Right atrium auricular region (tissue), 2 donors: ENCODE data around the gene PCDH20. TPM values are rescaled to one million over a fixed set of nuclear protein-coding genes. Genes with fewer than 3 reads are reported as not detected.

Experiments used
- DNase-seq: peaks from one replicate; pipeline ENCODE4 v3.0.0-alpha.2; 2019; ENCODE audit warnings: low spot score
- H3K27ac ChIP-seq, 2 donors: fragments of 200-600 bp; sonication (generic); 1 replicate in 1 of 2; 2 replicates in 1 of 2; pipeline ENCODE4 v1.5.1; 2016 to 2019
- H3K27me3 ChIP-seq, 2 donors: fragments of 200-600 bp; sonication (generic); one replicate each; pipeline versions ENCODE4 v1.5.1 to v1.6.0; 2017 to 2019
- H3K36me3 ChIP-seq: fragments of 200-600 bp; sonication (generic); one replicate; pipeline ENCODE4 v1.5.1; 2016
- H3K4me1 ChIP-seq, 2 donors: fragments of 200-600 bp; sonication (generic); one replicate each; pipeline versions ENCODE4 v1.5.1 to v1.6.0; 2017 to 2019
- H3K4me3 ChIP-seq, 2 donors: fragments of 200-600 bp; sonication (generic); 1 replicate in 1 of 2; 2 replicates in 1 of 2; pipeline ENCODE4 v1.5.1; 2017 to 2019; ENCODE audit warnings: mild to moderate bottlenecking in 1 of 2, moderate library complexity in 1 of 2
- H3K9me3 ChIP-seq, 2 donors: fragments of 200-600 bp; sonication (generic); one replicate each; pipeline ENCODE4 v1.5.1; 2019
- CTCF ChIP-seq, 2 donors: fragments of 200-600 bp; sonication (generic); IDR thresholded peaks; one replicate each; pipeline ENCODE4 v1.5.1; 2019; ENCODE audit warnings: antibody characterized with exemption in 2 of 2
- total RNA-seq, 2 donors: library from RNA; depleted of rRNA; stranded (reverse); fragments of >200 nt; gene quantifications; one replicate each; pipeline ENCODE4 v1.1.0, GENCODE V29; 2016

Gene PCDH20
- total RNA-seq, 2 donors from 2014 or later = 6.4 to 50.7 TPM

- H3K9me3 ChIP-seq = no peaks in the 10 kb centered on the region
- H3K4me1 ChIP-seq = peaks cover 0 to 10% of the 10 kb centered on the region in 2 donors
- H3K27ac ChIP-seq = peak overlapping the region in 1 of 2 donors; percentile 28
- no peak for TF ChIP-seq CTCF (IDR thresholded peaks at IDR 0.05)
- peaks cover 3% of the 10 kb centered on the region for H3K36me3 ChIP-seq
- no peaks in the 10 kb centered on the region for H3K27me3 ChIP-seq
- no peak for DNase-seq
- H3K4me3 ChIP-seq = peak overlapping the region in 1 of 2 donors; percentile 5
These were observed 5.4 kb downstream of the PCDH20 start for GRCh38 chr13:61410266-61410665.

GRCh38 chr13:61408571-61408970 is 7.1 kb downstream of the PCDH20 start:
- DNase-seq = no peak
- no peaks in the 10 kb centered on the region for H3K27me3 ChIP-seq
- no peak overlapping the region for H3K4me3 ChIP-seq
- no peak overlapping the region for H3K27ac ChIP-seq
- H3K36me3 ChIP-seq = peaks cover 3% of the 10 kb centered on the region
- no peaks in the 10 kb centered on the region for H3K9me3 ChIP-seq
- no peak for TF ChIP-seq CTCF (IDR thresholded peaks at IDR 0.05)
- peaks cover 0 to 5% of the 10 kb centered on the region in 2 donors for H3K4me1 ChIP-seq

GRCh38 chr13:61406275-61406674 is 9.4 kb downstream of the PCDH20 start:
- Histone ChIP-seq H3K4me1 (no peaks in the 10 kb centered on the region), H3K9me3 (no peaks in the 10 kb centered on the region), H3K4me3 (no peak overlapping the region), H3K27me3 (no peaks in the 10 kb centered on the region), H3K27ac (peak overlapping the region in 1 of 2 donors; percentile 50), H3K36me3 (peaks cover 2% of the 10 kb centered on the region)
- no peak for DNase-seq
- TF ChIP-seq CTCF (IDR thresholded peaks at IDR 0.05) = no peak

- Histone ChIP-seq H3K36me3 (no peaks in the 10 kb centered on the region), H3K27me3 (no peaks in the 10 kb centered on the region), H3K27ac (no peak overlapping the region), H3K4me1 (no peaks in the 10 kb centered on the region), H3K4me3 (no peak overlapping the region), H3K9me3 (no peaks in the 10 kb centered on the region)
- no peak for TF ChIP-seq CTCF (IDR thresholded peaks at IDR 0.05)
- no peak for DNase-seq
These were observed 19.5 kb downstream of the PCDH20 start for GRCh38 chr13:61396121-61396520.

- no peak overlapping the region for H3K27ac ChIP-seq
- no peaks in the 10 kb centered on the region for H3K27me3 ChIP-seq
- no peak for DNase-seq
- no peaks in the 10 kb centered on the region for H3K4me1 ChIP-seq
- TF ChIP-seq CTCF (IDR thresholded peaks at IDR 0.05) = no peak
- no peaks in the 10 kb centered on the region for H3K36me3 ChIP-seq
- no peaks in the 10 kb centered on the region for H3K9me3 ChIP-seq
- H3K4me3 ChIP-seq = no peak overlapping the region
These were observed 24.2 kb downstream of the PCDH20 start for GRCh38 chr13:61391426-61391825.

- Histone ChIP-seq H3K27ac (no peak overlapping the region), H3K4me1 (no peaks in the 10 kb centered on the region), H3K9me3 (no peaks in the 10 kb centered on the region), H3K36me3 (no peaks in the 10 kb centered on the region), H3K4me3 (no peak overlapping the region), H3K27me3 (no peaks in the 10 kb centered on the region)
- no peak for DNase-seq
- no peak for TF ChIP-seq CTCF (IDR thresholded peaks at IDR 0.05)
These were observed 28.0 kb downstream of the PCDH20 start for GRCh38 chr13:61387694-61388093.
